Measurements from ENCODE around the gene DSCAML1.

DSCAML1 gene

GRCh38 chr11:117583063-117583801, 213.8 kb downstream of the DSCAML1 start:
- DNase-seq (ENCODE audit: extremely low read depth, low read depth): no peak
- no peak for TF ChIP-seq CTCF (IDR thresholded peaks at IDR 0.05; ENCODE audit: low read depth, low read length, missing control alignments)
- H3K4me3 ChIP-seq (replicated peaks; ENCODE audit: low read depth, low read length): no peak overlapping the region

GRCh38 chr11:117582433-117582832, 214.6 kb downstream of the DSCAML1 start:
- DNase-seq (ENCODE audit: extremely low read depth, low read depth): no peak
- TF ChIP-seq CTCF (IDR thresholded peaks at IDR 0.05; ENCODE audit: low read depth, low read length, missing control alignments): no peak
- H3K4me3 ChIP-seq (replicated peaks; ENCODE audit: low read depth, low read length): no peak overlapping the region

GRCh38 chr11:117580866-117581265, 216.2 kb downstream of the DSCAML1 start:
- no peak overlapping the region for H3K4me3 ChIP-seq (replicated peaks; ENCODE audit: low read depth, low read length)
- TF ChIP-seq CTCF (IDR thresholded peaks at IDR 0.05; ENCODE audit: low read depth, low read length, missing control alignments): no peak
- no peak for DNase-seq (ENCODE audit: extremely low read depth, low read depth)

- H3K4me3 ChIP-seq (replicated peaks; ENCODE audit: low read depth, low read length): no peak overlapping the region
- no peak for DNase-seq (ENCODE audit: extremely low read depth, low read depth)
- TF ChIP-seq CTCF (IDR thresholded peaks at IDR 0.05; ENCODE audit: low read depth, low read length, missing control alignments): no peak
Measured at GRCh38 chr11:117579161-117579560, 217.9 kb downstream of the DSCAML1 start.

- H3K4me3 ChIP-seq (replicated peaks; ENCODE audit: low read depth, low read length): no peak overlapping the region
- TF ChIP-seq CTCF (IDR thresholded peaks at IDR 0.05; ENCODE audit: low read depth, low read length, missing control alignments): no peak
- DNase-seq (ENCODE audit: extremely low read depth, low read depth): no peak
Measured at GRCh38 chr11:117575856-117576255, 221.2 kb downstream of the DSCAML1 start.

GRCh38 chr11:117574551-117574950, 222.5 kb downstream of the DSCAML1 start:
- no peak for TF ChIP-seq CTCF (IDR thresholded peaks at IDR 0.05; ENCODE audit: low read depth, low read length, missing control alignments)
- no peak for DNase-seq (ENCODE audit: extremely low read depth, low read depth)
- H3K4me3 ChIP-seq (replicated peaks; ENCODE audit: low read depth, low read length): no peak overlapping the region

GRCh38 chr11:117573326-117573725, 223.7 kb downstream of the DSCAML1 start:
- no peak overlapping the region for H3K4me3 ChIP-seq (replicated peaks; ENCODE audit: low read depth, low read length)
- TF ChIP-seq CTCF (IDR thresholded peaks at IDR 0.05; ENCODE audit: low read depth, low read length, missing control alignments): no peak
- DNase-seq (ENCODE audit: extremely low read depth, low read depth): no peak
